Activated gamma-delta T cell (primary cell): ENCODE measurements around the gene CHMP5.

ENCODE experiments used
- DNase-seq: peaks from one replicate; lab custom pipeline; 2025; lab: John Stamatoyannopoulos, UW

The CHMP5 gene

DNA sequence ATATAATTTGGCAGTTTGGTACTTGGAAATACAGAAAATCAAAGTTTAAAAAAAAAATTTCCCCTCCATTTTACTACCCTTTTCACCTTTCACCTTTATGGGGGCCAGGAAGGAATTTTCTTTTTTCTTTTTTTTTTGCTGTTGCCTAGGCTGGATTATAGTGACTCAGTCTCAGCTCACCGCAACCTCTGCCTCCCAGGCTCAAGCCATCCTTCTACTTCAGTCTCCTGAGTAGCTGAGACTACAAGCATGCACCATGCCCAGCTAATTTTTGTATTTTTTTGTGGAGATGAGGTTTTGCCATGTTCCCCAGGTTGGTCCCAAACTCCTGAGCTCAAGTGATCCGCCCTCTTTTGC is 9.1 kb downstream of the CHMP5 start:
- DNase-seq, result no peak

DNA sequence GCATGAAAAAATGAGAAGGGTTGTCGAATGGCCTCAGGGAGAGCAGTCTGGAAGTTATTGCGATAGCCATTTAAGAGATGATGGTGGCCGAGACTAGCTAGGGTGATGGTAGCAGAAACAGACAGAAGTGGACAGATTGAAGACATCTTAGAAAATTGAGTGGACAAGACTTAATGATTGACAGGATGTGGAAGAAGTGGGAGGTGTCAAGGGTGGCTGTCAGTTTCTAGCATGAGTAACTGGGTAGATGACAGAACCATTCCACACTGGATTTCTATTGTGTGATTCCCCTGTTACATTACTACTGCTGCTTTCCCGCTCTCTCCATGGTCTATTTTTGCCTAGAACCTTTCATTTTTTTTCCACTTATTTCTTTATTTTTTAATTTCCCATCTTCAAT is 12.6 kb downstream of the CHMP5 start:
- DNase-seq, result no peak

GRCh38 chr9:33285502-33285901 is 20.7 kb downstream of the CHMP5 start:
- DNase-seq, result no peak

- no peak for DNase-seq
Measured at GRCh38 chr9:33287087-33287490, 22.2 kb downstream of the CHMP5 start.

DNA sequence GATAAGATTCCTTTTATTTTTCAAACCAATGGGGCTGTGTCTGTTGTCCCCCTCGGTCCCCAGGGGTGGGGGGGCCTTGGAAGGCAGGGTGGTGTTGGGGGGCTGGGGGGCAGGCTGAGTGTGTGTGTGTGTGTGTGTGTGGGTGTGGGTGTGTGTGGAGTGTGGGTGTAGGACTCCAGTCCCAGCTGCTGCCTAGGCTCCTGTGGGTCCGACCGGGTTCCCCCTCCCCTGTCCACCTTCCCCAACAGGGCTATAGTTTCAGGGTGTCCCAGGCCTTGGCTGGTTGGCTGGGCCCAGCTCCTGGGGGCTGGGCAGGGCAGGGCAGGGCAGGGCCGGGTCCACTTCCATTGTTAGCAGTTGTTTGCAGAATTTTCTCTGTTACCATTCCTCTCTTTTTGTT is 23.4 kb downstream of the CHMP5 start:
- DNase-seq, result no peak

GRCh38 chr9:33288828-33289483 is 24.1 kb downstream of the CHMP5 start:
- no peak for DNase-seq

DNA sequence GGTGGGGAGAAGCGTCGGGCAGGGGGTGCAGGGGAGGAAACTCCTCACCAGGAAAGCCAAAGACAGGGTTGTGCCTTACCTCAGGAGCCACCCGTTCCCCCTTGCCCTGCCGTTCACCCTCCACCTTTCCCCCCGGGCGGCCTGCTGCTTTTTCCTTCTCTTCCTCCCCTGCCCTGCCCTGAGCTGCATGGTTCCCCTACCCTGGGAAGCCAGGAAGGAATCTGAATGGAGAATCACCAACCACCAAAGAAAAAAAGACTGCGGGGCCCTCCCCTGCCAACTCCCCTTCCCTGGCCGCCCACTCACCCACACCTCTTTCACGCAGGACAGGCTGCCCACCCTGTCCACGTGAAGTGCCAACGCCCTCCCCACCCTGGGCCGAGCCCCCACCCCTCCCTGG is 24.6 kb downstream of the CHMP5 start:
- DNase-seq, result no peak

DNA sequence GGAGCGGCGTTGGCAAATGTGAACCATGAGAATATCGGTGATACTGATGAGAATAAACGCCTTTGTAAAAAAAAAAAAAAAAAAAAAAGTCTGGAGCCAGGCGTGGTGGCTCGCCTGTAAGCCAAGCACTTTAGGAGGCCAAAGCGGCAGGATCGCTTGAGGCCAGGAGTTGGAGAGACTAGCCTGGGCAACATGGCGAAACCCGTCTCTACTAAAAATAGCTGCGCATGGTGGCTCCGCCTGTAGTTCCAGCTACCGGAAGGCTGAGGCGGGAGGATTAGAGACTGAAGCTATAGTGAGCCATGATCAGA is 25.0 kb downstream of the CHMP5 start:
- DNase-seq, result no peak

- peak; percentile 98 for DNase-seq
Measured at GRCh38 chr9:33290247-33291030, 25.6 kb downstream of the CHMP5 start, which contains the start of gene NFX1. NFX1 (plus strand) TSS chr9:33290516; CDS start chr9:33290573, 57 bp downstream.

- no peak for DNase-seq
Measured at GRCh38 chr9:33291031-33291397, 26.2 kb downstream of the CHMP5 start.

GRCh38 chr9:33291901-33292300 is 27.1 kb downstream of the CHMP5 start:
- DNase-seq, result no peak

DNA sequence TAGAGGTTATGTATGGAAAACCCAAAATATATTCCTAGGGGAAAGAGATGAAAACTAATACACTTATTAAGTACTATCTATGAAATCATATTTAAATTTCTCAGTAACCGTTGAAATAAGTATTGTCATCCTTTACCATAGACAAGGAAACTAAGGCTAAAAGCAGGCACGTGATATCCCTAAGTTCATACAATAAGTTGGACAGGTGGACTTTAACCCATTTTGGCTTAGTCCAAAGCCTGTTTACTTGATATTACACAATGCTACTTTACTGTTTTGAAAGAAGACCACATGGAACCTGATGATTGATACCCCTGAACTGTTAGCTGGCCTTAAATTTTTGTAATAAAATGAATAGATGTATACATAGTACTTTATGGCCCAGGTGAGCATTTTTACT is 28.9 kb downstream of the CHMP5 start:
- no peak for DNase-seq

GRCh38 chr9:33294670-33295432 is 30.0 kb downstream of the CHMP5 start:
- no peak for DNase-seq

DNA sequence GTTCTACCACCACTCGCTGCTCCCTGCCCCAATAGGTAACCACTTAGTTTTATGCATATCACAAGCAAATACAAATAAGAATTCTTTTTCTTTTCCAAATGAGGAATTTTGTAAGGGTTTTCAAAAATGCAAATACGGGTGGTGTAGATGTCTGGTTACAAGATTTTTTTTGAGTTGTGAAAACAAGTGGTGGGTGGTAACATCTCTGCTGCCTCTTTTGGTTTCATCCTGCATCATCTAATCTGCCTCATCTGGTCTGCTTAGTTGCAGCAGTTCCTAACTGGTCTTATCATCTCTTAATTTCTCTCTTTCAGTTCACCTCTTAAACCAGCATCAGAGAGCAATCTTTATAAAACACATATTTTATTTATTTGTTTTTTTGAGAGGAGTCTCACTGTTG is 30.7 kb downstream of the CHMP5 start:
- no peak for DNase-seq

- DNase-seq, result no peak
Measured at GRCh38 chr9:33297432-33297831, 32.6 kb downstream of the CHMP5 start.

- no peak for DNase-seq
Measured at GRCh38 chr9:33300546-33300945, 35.7 kb downstream of the CHMP5 start.

DNA sequence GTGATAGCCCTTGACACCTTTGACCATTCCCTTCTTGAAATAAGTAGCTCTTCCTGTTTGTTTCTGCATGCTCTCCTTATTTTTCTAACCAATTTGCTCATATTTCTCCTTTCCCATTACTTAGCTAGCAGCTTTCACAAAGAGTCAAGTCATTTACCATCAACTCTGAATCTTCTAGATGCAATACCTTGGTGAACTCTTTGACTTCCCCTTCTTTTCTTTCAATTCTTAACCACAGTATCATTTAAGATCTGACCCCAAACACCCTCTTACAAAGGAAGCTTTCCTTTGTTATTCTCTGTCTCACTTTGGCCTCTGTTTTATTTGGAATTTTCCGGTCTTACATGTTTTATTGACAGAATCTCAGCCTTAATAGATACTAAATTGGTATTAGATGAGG is 39.5 kb downstream of the CHMP5 start:
- DNase-seq, result no peak

DNA sequence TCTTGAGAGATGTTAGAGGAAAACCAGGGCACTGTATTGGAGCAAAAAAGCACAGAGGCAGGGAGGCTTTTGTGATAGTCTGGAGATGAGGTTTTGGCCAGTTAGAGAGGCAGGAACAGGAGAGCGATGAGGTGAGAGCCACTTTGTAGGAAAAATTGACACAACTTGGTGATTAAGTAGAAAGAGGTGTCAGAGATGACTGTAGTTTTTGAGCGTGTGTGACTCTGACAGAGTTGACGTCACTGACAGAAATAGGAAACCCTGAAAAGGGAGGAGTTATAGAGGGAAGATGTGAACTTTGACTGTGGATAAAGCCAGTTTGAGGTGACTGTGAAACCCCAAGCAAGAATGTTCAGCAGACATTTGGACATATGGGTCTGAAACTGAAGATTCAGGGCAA is 41.2 kb downstream of the CHMP5 start:
- DNase-seq, result no peak

DNA sequence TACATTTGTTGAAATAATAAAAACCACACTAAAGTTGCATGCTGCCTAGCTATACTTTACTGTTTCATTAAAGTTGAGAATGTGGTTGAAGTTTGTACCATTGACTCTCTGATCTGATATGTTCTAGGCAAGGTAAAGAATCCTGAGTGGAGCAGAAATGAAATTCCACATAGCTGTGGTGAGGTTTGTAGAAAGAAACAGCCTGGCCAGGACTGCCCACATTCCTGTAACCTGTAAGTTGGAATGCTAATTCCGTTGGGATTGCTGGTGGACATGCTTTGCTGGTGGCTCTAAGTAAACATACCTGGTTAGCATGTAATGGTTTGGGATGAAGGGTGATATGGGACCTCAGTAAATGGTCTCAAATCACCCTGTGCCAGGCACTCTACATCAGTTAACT is 42.2 kb downstream of the CHMP5 start:
- no peak for DNase-seq

DNA sequence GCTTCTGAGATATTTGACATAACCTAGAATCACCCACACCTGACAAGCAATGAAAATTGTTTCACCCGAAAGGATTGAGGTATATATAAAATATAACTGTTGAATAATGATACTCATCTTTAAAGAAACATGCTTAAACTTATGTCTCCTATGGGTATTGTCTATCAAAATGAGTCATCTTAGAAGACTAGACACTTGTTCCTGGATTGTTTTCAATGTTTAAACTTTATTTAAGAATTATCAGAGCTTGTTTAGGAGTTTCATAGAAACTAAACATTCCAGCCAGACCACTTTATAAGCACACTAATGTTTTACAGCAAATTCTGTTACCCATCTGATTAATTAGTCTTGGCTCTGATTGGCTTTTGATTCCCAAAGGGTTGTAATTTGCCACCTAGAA is 45.1 kb downstream of the CHMP5 start:
- no peak for DNase-seq

DNA sequence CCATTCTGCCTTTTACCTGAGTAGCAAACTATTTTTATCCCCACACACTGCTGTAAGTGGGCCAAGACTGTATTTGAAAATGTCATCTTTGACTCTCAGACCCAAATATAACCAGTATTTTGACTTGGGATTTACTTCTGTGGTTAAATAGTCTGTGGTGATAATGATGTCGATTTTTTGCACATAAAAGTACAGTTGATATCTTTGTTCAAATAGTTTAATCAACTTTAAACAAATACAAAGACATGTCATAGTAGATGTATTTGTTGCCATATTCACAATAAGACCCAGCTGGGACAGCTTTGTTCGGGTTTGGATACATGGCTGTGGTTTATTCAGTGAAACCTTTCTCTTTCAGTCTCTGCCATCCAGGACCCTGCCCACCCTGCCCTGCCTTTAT is 45.9 kb downstream of the CHMP5 start:
- DNase-seq, result no peak

- DNase-seq, result no peak
Measured at GRCh38 chr9:33311953-33312352, 47.1 kb downstream of the CHMP5 start.

- no peak for DNase-seq
Measured at GRCh38 chr9:33315371-33315770, 50.5 kb downstream of the CHMP5 start.
